GM18519 (cell line): Measurements from ENCODE around the gene NR3C2.

Source experiments
- ATAC-seq: cut with Tn5 transposase; IDR thresholded peaks from one replicate; pipeline ENCODE4 v1.9.1; 2021; ENCODE audit warnings: mild to moderate bottlenecking, moderate library complexity; ENCODE audit not compliant: unreplicated experiment, low FRiP score

The NR3C2 gene

GRCh38 chr4:148118633-148119032 lies 323.6 kb downstream of the NR3C2 start:
- ATAC-seq = no peak

- ATAC-seq = no peak
Observed at GRCh38 chr4:148118179-148118578, 324.0 kb downstream of the NR3C2 start.

- ATAC-seq = no peak
Observed at GRCh38 chr4:148116969-148117368, 325.2 kb downstream of the NR3C2 start.

- no peak for ATAC-seq
Observed at GRCh38 chr4:148116264-148116663, 325.9 kb downstream of the NR3C2 start.

GRCh38 chr4:148114436-148114835 lies 327.8 kb downstream of the NR3C2 start:
- ATAC-seq = no peak

DNA sequence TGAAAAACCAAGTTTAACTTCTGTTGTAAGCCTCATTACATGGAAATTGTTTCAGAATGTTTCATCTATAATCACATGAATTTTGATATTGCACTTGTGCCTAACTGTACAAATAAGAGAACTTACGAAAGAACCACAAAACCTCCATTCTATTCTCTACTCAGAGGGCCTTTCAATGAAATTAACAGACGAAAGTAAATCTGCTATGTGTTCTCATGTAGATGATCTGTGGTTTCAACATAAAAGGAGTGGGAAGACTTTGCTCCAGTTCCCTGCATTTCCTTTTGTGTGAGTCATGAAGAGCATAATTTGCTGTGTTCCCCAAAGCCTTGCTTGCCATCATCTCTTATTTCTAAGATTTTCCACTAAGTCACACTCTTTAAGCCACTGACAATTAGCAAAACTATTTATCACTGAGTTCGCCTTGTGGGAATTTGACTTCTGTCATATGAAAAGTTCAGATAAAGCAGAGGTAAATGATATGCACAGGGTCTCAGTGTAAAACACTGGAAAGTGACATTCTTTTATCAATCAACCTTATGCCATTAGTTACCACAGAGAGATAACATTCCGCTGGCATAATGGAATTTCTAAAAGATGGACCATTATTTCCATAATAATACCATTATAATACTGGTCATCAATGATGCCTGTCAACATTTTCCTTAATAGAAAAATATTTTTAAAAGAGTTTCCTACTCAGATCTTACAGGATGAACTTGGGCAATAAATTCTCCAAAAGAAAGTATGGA lies 329.8 kb downstream of the NR3C2 start:
- ATAC-seq = no peak

DNA sequence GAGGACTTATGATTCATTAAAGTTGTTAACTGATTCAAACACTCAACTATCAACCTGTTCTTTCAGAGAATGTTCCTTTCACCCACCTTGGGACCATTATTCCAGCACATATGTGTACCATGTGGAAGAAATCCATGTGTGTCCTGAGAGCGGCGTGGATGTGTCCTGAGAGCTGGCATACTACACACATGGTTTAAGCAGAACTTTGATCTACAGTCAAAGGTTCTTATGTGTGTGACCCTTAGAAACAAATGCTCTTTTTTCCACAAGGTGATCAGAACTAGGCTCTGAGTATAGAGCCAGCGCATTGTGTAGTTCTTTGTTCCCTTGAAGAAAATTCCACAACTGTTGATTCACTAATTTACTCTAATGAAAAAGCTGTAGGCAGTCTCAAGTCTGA lies 332.0 kb downstream of the NR3C2 start:
- ATAC-seq = no peak

GRCh38 chr4:148109216-148109615 lies 333.0 kb downstream of the NR3C2 start:
- no peak for ATAC-seq

DNA sequence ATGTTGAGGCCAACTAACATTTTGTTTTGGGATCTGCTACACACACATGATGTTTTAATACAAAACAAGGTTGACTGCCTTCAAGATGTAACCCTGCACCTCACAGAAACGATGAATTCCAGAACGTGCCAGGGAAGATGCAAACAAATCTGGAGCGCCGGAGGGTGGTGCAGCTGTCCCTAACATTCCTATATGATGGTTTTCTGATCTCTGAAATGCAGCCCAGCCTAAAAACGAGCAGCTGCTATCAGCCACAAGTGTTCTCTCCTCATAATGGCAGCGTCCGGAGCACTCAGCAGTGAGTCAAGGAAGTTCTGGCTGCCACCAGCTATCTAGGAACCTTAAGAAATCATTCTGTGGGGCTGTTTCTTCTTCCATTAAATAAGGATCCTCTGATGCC lies 333.4 kb downstream of the NR3C2 start:
- ATAC-seq = no peak

- ATAC-seq = no peak
Observed at GRCh38 chr4:148103597-148104355, 338.4 kb downstream of the NR3C2 start.

- no peak for ATAC-seq
Observed at GRCh38 chr4:148101790-148102189, 340.4 kb downstream of the NR3C2 start.

DNA sequence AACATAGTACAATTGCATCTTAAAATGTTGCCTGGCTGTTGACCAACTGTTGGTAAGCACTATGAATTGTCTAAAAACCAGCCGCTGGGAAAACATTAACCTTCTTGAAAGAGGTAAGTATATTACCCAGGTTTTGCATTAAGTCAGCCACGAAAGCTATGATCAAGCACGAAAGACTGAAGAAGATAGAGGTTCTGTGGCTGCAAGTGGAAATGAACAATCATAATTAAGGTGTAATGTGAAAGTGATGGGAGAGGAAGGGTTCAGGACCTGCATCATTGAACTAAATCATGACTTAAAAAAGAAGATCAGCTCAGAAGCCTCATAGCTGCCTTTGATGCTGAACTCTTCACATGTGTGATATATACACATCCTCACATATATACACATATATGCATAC lies 341.0 kb downstream of the NR3C2 start:
- no peak for ATAC-seq

- ATAC-seq = no peak
Observed at GRCh38 chr4:148097801-148098200, 344.4 kb downstream of the NR3C2 start.

GRCh38 chr4:148095346-148095923 lies 346.8 kb downstream of the NR3C2 start:
- no peak for ATAC-seq

GRCh38 chr4:148094149-148094548 lies 348.1 kb downstream of the NR3C2 start:
- ATAC-seq = no peak

- ATAC-seq = no peak
Observed at GRCh38 chr4:148093065-148093464, 349.1 kb downstream of the NR3C2 start.

DNA sequence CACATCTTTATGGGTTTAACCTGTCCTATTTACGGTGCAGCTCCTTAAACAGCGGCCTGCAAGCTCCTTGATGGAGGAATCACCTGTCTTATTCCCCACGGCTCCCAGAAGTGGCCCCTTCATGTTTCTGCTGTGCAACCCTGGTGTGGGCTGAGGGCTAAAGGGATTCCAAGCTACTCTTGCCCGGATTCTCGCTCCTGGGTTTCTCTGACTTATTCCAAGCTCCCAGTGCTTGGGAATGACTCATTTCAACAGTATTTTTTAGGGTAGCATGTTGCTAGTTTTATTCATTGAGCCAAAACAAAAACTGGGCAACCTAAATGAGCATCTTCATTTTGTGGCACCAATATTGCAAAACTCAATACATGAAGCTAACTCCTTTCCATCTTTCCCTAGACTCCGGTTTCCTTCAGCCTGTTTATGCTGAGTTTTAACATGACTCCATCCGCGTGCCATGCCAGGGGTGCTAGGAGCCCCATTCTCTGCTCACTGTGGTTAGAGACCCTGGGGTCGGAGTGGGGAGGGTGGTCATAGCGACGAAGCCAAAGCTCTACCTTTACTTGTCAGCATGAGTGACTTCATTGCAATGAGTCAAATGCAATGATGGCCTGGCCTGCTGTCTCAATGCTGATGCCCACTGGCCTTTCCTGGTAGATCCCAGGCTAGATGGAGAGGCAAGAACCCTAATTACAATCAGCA lies 349.7 kb downstream of the NR3C2 start:
- ATAC-seq = no peak

DNA sequence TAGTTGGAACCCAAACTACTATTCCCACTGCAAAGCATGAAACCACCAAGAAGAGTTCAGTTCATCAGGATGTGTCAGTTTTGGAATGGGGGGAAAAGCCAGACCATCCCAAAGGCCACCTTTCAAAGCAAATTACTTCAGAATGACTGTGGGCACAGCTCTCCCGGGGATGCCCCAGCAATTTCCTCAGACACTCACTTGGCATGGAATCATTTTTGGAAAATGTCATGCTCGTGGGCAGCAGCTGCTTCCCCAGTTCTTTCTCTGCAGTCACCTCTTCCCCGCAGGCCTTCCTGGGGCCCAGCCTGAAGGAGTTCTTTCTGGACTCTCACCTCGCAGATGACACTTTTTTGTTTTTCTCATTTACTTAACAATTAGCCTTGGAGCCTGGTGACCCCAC lies 350.3 kb downstream of the NR3C2 start:
- no peak for ATAC-seq

GRCh38 chr4:148090503-148091476 lies 351.4 kb downstream of the NR3C2 start:
- ATAC-seq = no peak

DNA sequence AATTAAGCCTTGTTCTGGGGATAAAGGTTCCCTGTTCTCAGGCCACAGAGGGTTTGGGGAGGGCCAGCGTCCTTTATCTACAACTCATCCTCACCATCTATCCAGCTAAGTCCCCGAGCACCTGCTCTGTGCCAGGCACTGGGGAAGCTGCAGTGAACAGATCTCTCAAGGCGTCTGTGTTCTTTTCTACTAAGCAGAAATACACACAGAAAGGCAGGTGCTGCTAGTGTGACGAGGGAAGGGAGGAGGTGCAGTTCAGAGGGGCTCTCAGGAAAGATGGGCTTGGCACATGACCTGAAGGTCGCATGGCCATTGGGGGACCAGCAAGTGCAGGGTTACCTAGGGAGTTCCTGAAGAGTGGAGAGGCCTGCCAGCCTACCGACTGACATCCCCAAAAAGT lies 352.2 kb downstream of the NR3C2 start:
- no peak for ATAC-seq
